Adrenal gland (tissue), 19 donors: ENCODE results near the gene FGF23. TPM values are rescaled to one million over a fixed set of nuclear protein-coding genes. Genes with fewer than 3 reads are reported as not detected.

Source experiments
- DNase-seq, 7 donors: peaks; one replicate each; pipeline ENCODE4 v3.0.0-alpha.2; 2019 to 2020
- H3K27ac ChIP-seq, 5 donors: fragments of 200-600 bp; sonication (generic) in 4 of 5; 1 replicate in 3 of 5; 2 replicates in 2 of 5; pipeline versions ENCODE4 v1.5.1 to v1.8.0; 2016 to 2020; ENCODE audit warnings: mild to moderate bottlenecking in 1 of 5
- H3K27me3 ChIP-seq: fragments of 200-600 bp; 2 replicates; pipeline ENCODE4 v1.8.0; 2021
- H3K36me3 ChIP-seq, 2 donors: fragments of 200-600 bp; replicated peaks in 1 of 2; 1 replicate in 1 of 2; 2 replicates in 1 of 2; pipeline versions ENCODE4 v1.5.1 to v1.8.0; 2018 to 2022
- H3K4me1 ChIP-seq, 2 donors: fragments of 200-600 bp; replicated peaks in 1 of 2; 1 replicate in 1 of 2; 2 replicates in 1 of 2; pipeline versions ENCODE4 v1.5.1 to v1.8.0; 2018 to 2021
- H3K4me3 ChIP-seq, 4 donors: fragments of 200-600 bp; sonication (generic) in 3 of 4; one replicate each; pipeline ENCODE4 v1.5.1; 2016 to 2018
- H3K9me3 ChIP-seq, 3 donors: fragments of 200-600 bp; sonication (generic) in 1 of 3; replicated peaks in 1 of 3; 1 replicate in 2 of 3; 2 replicates in 1 of 3; pipeline versions ENCODE4 v1.5.1 to v1.8.0; 2016 to 2021
- CTCF ChIP-seq, 6 experiments: fragments of 450-650 bp in 4 of 6; fragments of 200-600 bp in 2 of 6; sonication (generic) in 1 of 6; IDR thresholded peaks; 1 replicate in 5 of 6; 2 replicates in 1 of 6; pipeline versions ENCODE4 v1.5.1 to v1.8.0; 2016 to 2021; ENCODE audit warnings: antibody characterized with exemption in 6 of 6, mild to moderate bottlenecking in 2 of 6, moderate library complexity in 1 of 6
- POLR2A ChIP-seq, 2 donors: fragments of 450-650 bp; IDR thresholded peaks; one replicate each; pipeline ENCODE4 v1.6.1; 2017; ENCODE audit warnings: antibody characterized with exemption in 2 of 2, mild to moderate bottlenecking in 2 of 2, moderate library complexity in 1 of 2
- WGBS, 4 donors: extraction: QIAGEN DNeasy Blood & Tissue Kit in 2 of 4; methylation state at CpG; one replicate each; pipeline versions ENCODE4 v1.1.5 to v1.1.7; 2013 to 2017; 5-methylcytosine and 5-hydroxymethylcytosine counted together
- intact Hi-C, 2 donors: fragments of 100-400 bp; cut with DNase I; formaldehyde crosslinking; loops; one replicate each; pipeline versions ENCODE4 v1.14.1 to v1.15.0; 2022 to 2023
- long read RNA-seq, 10 donors: library from polyadenylated mRNA in 3 of 10; unstranded in 2 of 10; stranded (forward) in 1 of 10; transcript quantifications; one replicate each; pipeline ENCODE4 v2.0.0 and lab custom pipeline, GENCODE V29; 2021 to 2026
- polyA plus RNA-seq, 3 donors: library from polyadenylated mRNA; stranded (reverse); fragments of 200-250 nt in 2 of 3; fragments of 350-450 nt in 1 of 3; fragmentation: Illumina TruSeq in 1 of 3; extraction: RNeasy Lipid Tissue Mini Kit (QIAGEN cat#74804) in 1 of 3; gene quantifications; one replicate each; pipeline ENCODE4 v1.2.3, GENCODE V29; 2013 to 2014
- total RNA-seq, 9 donors: library from RNA; depleted of rRNA in 4 of 9; stranded (reverse); fragments of >200 nt in 4 of 9; fragments of 120-200 nt in 1 of 9; fragmentation: NEBNext Ultra II Directional in 1 of 9; extraction: Animal tissue kit (Norgen Biotek cat#: 25700) in 1 of 9; gene quantifications; one replicate each; pipeline versions ENCODE4 v1.1.0 to v1.2.4, GENCODE V29; 2013 to 2023
- donor health status: healthy with polysubstance abuse.
- donor health status: Bipolar disorder and iron deficiency.
- donor health status: DM: yes; HTN: yes; CAD: no.
- donor health status: DM: no; HTN: no; CAD: no.
- donor health status: DM: no; HTN: no; CAD: no.
- donor health status: DM: yes; HTN: yes; CAD: no.

The FGF23 gene
- total RNA-seq: under 1 TPM in 1 of 9 donors, not detected in 8; 0.58 TPM
- polyA plus RNA-seq: under 1 TPM in 1 of 3 donors, not detected in 2; 0.13 TPM
- long read RNA-seq, donor 1: 0 reads
- long read RNA-seq, donor 2: 0 reads
- long read RNA-seq, donor 3: 0 reads
- long read RNA-seq, donor 4, partial matches to known transcripts: 0 of 1 reads
- long read RNA-seq, donor 4, other reads (novel, unspliced or antisense): 0 of 1 reads
- long read RNA-seq, donor 5, partial matches to known transcripts: 0 of 1 reads
- long read RNA-seq, donor 5, other reads (novel, unspliced or antisense): 1 of 1 reads
- long read RNA-seq, donor 6: 0 reads
- long read RNA-seq, donor 7: 0 reads
- long read RNA-seq, donor 8: 0 reads
- long read RNA-seq, donor 9: 0 reads
- long read RNA-seq, donor 10, partial matches to known transcripts: 0 of 1 reads
- long read RNA-seq, donor 10, other reads (novel, unspliced or antisense): 0 of 1 reads

GRCh38 chr12:4379405-4379804 lies at the start of gene FGF23:
TSS of gene FGF23 (minus strand) at chr12:4379712. CDS start at chr12:4379582, 130 bp downstream.
- no peaks in the 10 kb centered on the region for H3K4me1 ChIP-seq
- 6 to 15% (median 9%) methylated on average over 5 to 7 of the region's 7 CpGs for WGBS, 4 donors
- H3K27me3 ChIP-seq: no peaks in the 10 kb centered on the region
- DNase-seq: no peak
- H3K36me3 ChIP-seq: no peaks in the 10 kb centered on the region
- H3K4me3 ChIP-seq: no peak within 1 kb of the TSS
- intact Hi-C loops: no loop called here
- H3K27ac ChIP-seq: no peak within 1 kb of the TSS
- H3K9me3 ChIP-seq: no peaks in the 10 kb centered on the region
- TF ChIP-seq POLR2A (IDR thresholded peaks at IDR 0.05) (no peak), CTCF (IDR thresholded peaks at IDR 0.05) (no peak)

- no peaks in the 10 kb centered on the region for H3K27me3 ChIP-seq
- DNase-seq: peak in 1 of 7 donors; percentile 11
- intact Hi-C loops: no loop called here
- H3K4me3 ChIP-seq: no peak overlapping the region
- H3K4me1 ChIP-seq: no peaks in the 10 kb centered on the region
- no peak overlapping the region for H3K27ac ChIP-seq
- H3K9me3 ChIP-seq: no peaks in the 10 kb centered on the region
- WGBS, 4 donors: 46 to 54% (median 48%) methylated on average over 6 of the region's 6 CpGs
- TF ChIP-seq POLR2A (IDR thresholded peaks at IDR 0.05): no peak
- no peak for TF ChIP-seq CTCF (IDR thresholded peaks at IDR 0.05)
- no peaks in the 10 kb centered on the region for H3K36me3 ChIP-seq
These were observed 44.9 kb upstream of the FGF23 start for GRCh38 chr12:4424422-4424821.

- DNase-seq: peak in 1 of 7 donors; percentile 29
- Histone ChIP-seq H3K27ac (no peak overlapping the region), H3K27me3 (peaks cover 4% of the 10 kb centered on the region), H3K4me1 (no peaks in the 10 kb centered on the region), H3K36me3 (no peaks in the 10 kb centered on the region), H3K9me3 (no peaks in the 10 kb centered on the region), H3K4me3 (no peak overlapping the region)
- WGBS, 4 donors: 83 to 90% (median 85%) methylated on average over 8 to 11 of the region's 11 CpGs
- intact Hi-C loops: no loop called here
- TF ChIP-seq POLR2A (IDR thresholded peaks at IDR 0.05) (no peak), CTCF (IDR thresholded peaks at IDR 0.05) (no peak)
These were observed 44.1 kb upstream of the FGF23 start for GRCh38 chr12:4423528-4424195.

GRCh38 chr12:4422985-4423384 lies 43.5 kb upstream of the FGF23 start:
- TF ChIP-seq POLR2A (IDR thresholded peaks at IDR 0.05): no peak
- TF ChIP-seq CTCF (IDR thresholded peaks at IDR 0.05): no peak
- H3K9me3 ChIP-seq: no peaks in the 10 kb centered on the region
- intact Hi-C loops: no loop called here
- H3K4me1 ChIP-seq: no peaks in the 10 kb centered on the region
- H3K36me3 ChIP-seq: no peaks in the 10 kb centered on the region
- DNase-seq: peak in 1 of 7 donors; percentile 39
- no peak overlapping the region for H3K4me3 ChIP-seq
- 79 to 96% (median 88%) methylated on average over 4 to 9 of the region's 9 CpGs for WGBS, 4 donors
- no peak overlapping the region for H3K27ac ChIP-seq
- H3K27me3 ChIP-seq: peaks cover 4% of the 10 kb centered on the region
